ENCODE measurements around the gene SLCO2A1. TPM values are rescaled to one million over a fixed set of nuclear protein-coding genes. Genes with fewer than 3 reads are reported as not detected.
"Not testable (repeated sequence)": the region's sequence is repeated elsewhere in the genome, so short reads cannot be mapped to it uniquely, and the experiment has no call there.

Gene SLCO2A1
- 0.11 and 0.32 TPM in 2 replicates for total RNA-seq (2014; rRNA removed)
- polyA plus RNA-seq (2012) = 0.04 TPM

- no peak for DNase-seq (ENCODE audit: low read depth)
These were observed at the start of gene SLCO2A1 for GRCh38 chr3:134029734-134030378. SLCO2A1 (minus strand) TSS chr3:134029925; CDS start chr3:134029802, 123 bp downstream.

DNA sequence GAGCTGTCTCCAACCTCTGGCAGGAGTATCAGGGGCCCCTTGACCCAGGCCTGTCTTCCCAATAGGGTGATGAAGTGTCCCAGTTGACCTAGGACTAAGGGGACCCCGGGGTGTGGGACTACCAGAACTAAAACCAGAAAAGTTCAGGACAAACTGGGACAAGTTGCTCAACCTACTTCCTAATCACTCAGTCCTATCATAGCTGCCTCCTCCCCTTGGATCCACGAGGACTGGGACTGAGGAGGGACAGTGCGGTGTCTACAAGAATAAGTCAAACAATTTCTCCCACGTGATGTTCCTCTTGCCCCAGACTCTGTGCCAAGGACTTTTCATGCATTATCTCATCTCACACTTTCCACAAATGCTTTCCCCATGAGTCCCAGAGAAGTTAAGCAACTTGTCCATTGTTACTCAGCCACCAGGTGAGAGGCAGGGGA is 49.4 kb upstream of the SLCO2A1 start:
- DNase-seq (ENCODE audit: low read depth) = no peak

DNA sequence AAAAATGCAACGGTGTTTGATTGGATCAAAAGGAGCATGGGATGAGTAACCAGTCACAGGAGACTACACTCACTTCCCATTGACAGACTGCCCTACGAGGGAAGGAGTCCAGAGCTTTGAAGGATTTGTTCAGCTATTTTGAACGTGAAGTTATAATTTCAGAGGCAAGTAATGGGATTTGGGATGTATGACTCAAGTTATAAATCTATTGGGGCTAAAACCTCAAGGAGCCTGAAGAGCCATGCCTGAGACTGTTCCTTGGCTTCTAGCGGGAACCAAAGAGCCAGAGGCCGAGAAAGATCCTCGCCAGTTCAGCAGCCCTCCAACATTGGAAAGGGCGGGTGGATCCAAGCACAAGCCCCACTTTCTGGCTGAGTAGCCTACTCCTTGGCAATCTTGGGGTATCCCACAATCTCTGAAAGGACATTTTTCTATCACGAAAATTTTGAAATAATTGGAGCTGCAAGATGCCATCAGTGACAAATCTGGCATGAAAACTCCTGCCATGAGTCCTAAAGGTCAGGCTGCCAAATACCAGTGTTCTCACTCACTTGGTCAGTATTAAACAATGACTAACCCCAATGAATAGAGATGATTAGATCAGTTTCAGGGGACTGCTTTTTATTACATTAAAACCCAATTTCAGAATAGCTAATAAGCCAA is 48.6 kb upstream of the SLCO2A1 start:
- DNase-seq (ENCODE audit: low read depth) = peak; percentile 17

GRCh38 chr3:134077649-134078161 is 48.0 kb upstream of the SLCO2A1 start:
- no peak for DNase-seq (ENCODE audit: low read depth)

- DNase-seq (ENCODE audit: low read depth) = no peak
These were observed 47.1 kb upstream of the SLCO2A1 start for GRCh38 chr3:134076851-134077250.

GRCh38 chr3:134075846-134076245 is 46.1 kb upstream of the SLCO2A1 start:
- no peak for DNase-seq (ENCODE audit: low read depth)

GRCh38 chr3:134075568-134075825 is 45.8 kb upstream of the SLCO2A1 start:
- DNase-seq (ENCODE audit: low read depth) = no peak

GRCh38 chr3:134074790-134075567 is 45.3 kb upstream of the SLCO2A1 start:
- DNase-seq (ENCODE audit: low read depth) = no peak

- no peak for DNase-seq (ENCODE audit: low read depth)
These were observed 44.5 kb upstream of the SLCO2A1 start for GRCh38 chr3:134074001-134074789.

- DNase-seq (ENCODE audit: low read depth) = no peak
These were observed 43.8 kb upstream of the SLCO2A1 start for GRCh38 chr3:134073583-134073945.

DNA sequence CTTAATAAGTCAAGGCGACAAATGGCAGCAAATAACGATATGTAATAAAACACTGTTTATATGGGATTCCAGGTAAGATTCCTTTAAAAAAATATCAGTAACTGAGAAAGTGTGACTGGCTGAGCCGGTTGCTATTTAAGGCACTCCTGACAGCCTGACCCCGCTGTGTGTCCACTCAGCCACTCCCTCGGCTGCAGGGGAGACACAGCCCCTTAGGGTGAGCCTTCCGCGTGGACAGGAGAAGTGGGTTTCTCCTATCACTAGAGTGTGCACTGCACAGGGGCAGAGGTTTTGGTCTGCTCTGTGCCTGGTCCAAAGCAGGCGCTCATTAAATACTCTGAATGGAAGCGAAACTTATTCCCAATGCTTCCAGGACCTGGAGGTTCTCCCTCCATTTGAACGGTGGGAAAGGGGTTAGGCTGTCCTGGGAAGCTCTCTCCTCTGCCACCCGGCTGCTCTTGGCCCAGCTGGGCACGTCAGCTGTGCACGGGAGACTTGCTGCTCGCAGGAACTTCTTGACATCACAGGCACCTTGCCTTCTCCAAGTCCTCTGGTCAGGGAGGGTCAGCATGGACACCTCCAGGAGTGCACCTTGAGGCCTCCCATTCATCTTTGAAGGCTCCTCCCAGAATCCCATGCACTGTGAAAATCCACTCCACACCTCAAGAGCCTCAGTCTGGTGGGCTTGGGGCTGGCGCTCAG is 43.3 kb upstream of the SLCO2A1 start:
- no peak for DNase-seq (ENCODE audit: low read depth)

- DNase-seq (ENCODE audit: low read depth) = not testable (repeated sequence)
These were observed 40.6 kb upstream of the SLCO2A1 start for GRCh38 chr3:134070281-134070680.

DNA sequence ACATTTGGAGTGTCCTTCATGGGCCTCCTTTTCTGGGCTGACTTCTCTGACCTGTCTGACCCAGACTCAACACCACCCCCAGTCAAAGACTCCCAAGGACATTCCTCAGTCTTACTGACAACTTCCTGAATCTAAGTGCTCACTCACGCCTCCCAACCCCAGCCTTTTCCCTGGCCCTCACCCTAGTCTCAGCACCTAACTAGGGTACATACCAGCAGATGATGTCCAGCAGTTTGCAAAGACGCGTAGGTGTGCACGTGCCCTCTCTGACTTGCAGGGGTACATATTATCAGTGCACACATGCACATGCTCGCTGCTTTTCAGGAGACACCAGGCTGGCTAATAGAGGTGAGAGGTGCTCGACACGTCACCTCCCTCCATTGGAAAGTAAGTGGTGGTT is 38.7 kb upstream of the SLCO2A1 start:
- DNase-seq (ENCODE audit: low read depth) = no peak

- DNase-seq (ENCODE audit: low read depth) = no peak
These were observed 37.9 kb upstream of the SLCO2A1 start for GRCh38 chr3:134067531-134068161.

- no peak for DNase-seq (ENCODE audit: low read depth)
These were observed 37.2 kb upstream of the SLCO2A1 start for GRCh38 chr3:134066651-134067530.

DNA sequence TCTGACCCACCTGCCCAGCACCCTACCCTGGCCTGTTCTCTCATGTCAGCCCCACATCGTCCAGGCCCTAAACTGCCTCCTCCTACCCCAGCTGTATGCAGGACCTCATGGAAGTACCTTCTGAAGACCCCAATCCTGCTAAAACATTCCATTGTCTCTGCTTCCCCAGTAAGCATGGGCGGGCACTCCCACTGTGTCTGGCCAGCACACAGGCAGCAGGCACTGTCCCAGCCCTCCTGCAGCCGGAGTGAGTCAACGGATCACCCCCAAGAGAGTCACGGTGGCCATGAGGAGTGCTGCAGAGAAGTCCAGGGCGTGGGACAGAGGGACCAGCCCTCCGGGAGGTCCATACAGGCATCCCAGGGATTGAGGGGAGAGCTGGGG is 36.4 kb upstream of the SLCO2A1 start:
- no peak for DNase-seq (ENCODE audit: low read depth)

GRCh38 chr3:134065252-134066157 is 35.8 kb upstream of the SLCO2A1 start:
- no peak for DNase-seq (ENCODE audit: low read depth)

GRCh38 chr3:134064081-134064480 is 34.4 kb upstream of the SLCO2A1 start:
- no peak for DNase-seq (ENCODE audit: low read depth)

GRCh38 chr3:134061401-134061800 is 31.7 kb upstream of the SLCO2A1 start:
- no peak for DNase-seq (ENCODE audit: low read depth)
